HCT116 (cell line): ENCODE results near the gene INPP4A. TPM values are rescaled to one million over a fixed set of nuclear protein-coding genes. Genes with fewer than 3 reads are reported as not detected.

Source experiments
- ATAC-seq: fragments of 200-7000 bp; cut with Tn5 transposase; 2 replicates; pipeline ENCODE4 v1.9.1; 2020; ENCODE audit warnings: mild to moderate bottlenecking, moderate library complexity
- BruUV-seq: library from RNA; stranded (reverse); fragments of 400-500 nt; replicated peaks from 2 replicates; lab custom pipeline; 2021; lab: Mats Ljungman, UMichigan
- CTCF ChIA-PET: fragments of 300-600 bp; sonication (Branson Sonifier 250); formaldehyde crosslinking; loops from one replicate; lab custom pipeline; 2021; ENCODE audit warnings: antibody characterized with exemption; lab: Charles Lee
- POLR2A ChIA-PET: fragments of 300-600, 350-600 bp; sonication (Branson Sonifier 250); formaldehyde crosslinking; loops from one replicate; lab custom pipeline; 2021; ENCODE audit warnings: antibody characterized with exemption; lab: Charles Lee
- RAD21 ChIA-PET, 2 experiments: fragments of 300-600 bp; sonication (Branson Sonifier 250); formaldehyde crosslinking; loops; one replicate each; lab custom pipeline; 2023; ENCODE audit warnings: low total read pairs in 2 of 2; ENCODE audit not compliant: uncharacterized antibody in 2 of 2, unreplicated experiment in 2 of 2, low non-redundant PET in 1 of 2; lab: Charles Lee
- DNase-seq: peaks from one replicate; pipeline ENCODE4 v3.0.0-alpha.2; 2010; ENCODE audit warnings: low read depth, low spot score
- H2AFZ ChIP-seq: fragments of 200-600 bp; shearing (Covaris generic), sonication (generic); 2 replicates; pipeline ENCODE4 v1.6.1; 2017; ENCODE audit warnings: low read depth, mixed run types, mixed read lengths, antibody characterized with exemption, low read length; ENCODE audit not compliant: poor library complexity, severe bottlenecking
- H3K27ac ChIP-seq: 2 replicates; pipeline ENCODE4 v1.5.1; 2012; ENCODE audit warnings: low read depth, low read length
- H3K27me3 ChIP-seq: fragments of 200-600 bp; sonication (generic); 2 replicates; pipeline ENCODE4 v1.6.1; 2016; ENCODE audit warnings: mixed run types, low read length, mixed read lengths; ENCODE audit not compliant: insufficient read depth
- H3K36me3 ChIP-seq, 2 experiments: fragments of 200-500 bp in 1 of 2; fragments of 200-600 bp in 1 of 2; sonication (Bioruptor generic) in 1 of 2; sonication (generic) in 1 of 2; 2 replicates each; pipeline versions ENCODE4 v1.5.1 to v1.6.1; 2014 to 2016; ENCODE audit warnings: low read length in 2 of 2, inconsistent platforms in 1 of 2, mixed read lengths in 1 of 2, mixed run types in 1 of 2; ENCODE audit not compliant: insufficient read depth in 2 of 2, control insufficient read depth in 1 of 2
- H3K4me1 ChIP-seq, 2 experiments: fragments of 200-600 bp in 1 of 2; sonication (generic) in 1 of 2; 2 replicates each; pipeline versions ENCODE4 v1.5.1 to v1.6.1; 2012 to 2017; ENCODE audit warnings: low read length in 2 of 2, inconsistent platforms in 1 of 2, mild to moderate bottlenecking in 1 of 2, mixed read lengths in 1 of 2, mixed run types in 1 of 2, moderate library complexity in 1 of 2; ENCODE audit not compliant: insufficient read depth in 2 of 2, control insufficient read depth in 1 of 2
- H3K4me2 ChIP-seq: fragments of 200-600 bp; sonication (generic); 2 replicates; pipeline ENCODE4 v1.6.1; 2017; ENCODE audit warnings: mixed run types, low read length, mixed read lengths
- H3K4me3 ChIP-seq, 2 experiments: fragments of 200-600 bp in 1 of 2; sonication (generic) in 1 of 2; replicated peaks in 1 of 2; 2 replicates each; pipeline ENCODE4 v1.5.1; 2011 to 2016; ENCODE audit warnings: low read length in 2 of 2, control low read depth in 1 of 2, low read depth in 1 of 2, mild to moderate bottlenecking in 1 of 2, mixed read lengths in 1 of 2, mixed run types in 1 of 2
- H3K79me2 ChIP-seq: fragments of 200-600 bp; sonication (generic); 2 replicates; pipeline ENCODE4 v1.6.1; 2017; ENCODE audit warnings: mild to moderate bottlenecking, mixed run types, low read length, moderate library complexity, mixed read lengths; ENCODE audit not compliant: insufficient read depth
- H3K9ac ChIP-seq: fragments of 200-600 bp; sonication (generic); 2 replicates; pipeline ENCODE4 v1.6.1; 2016; ENCODE audit warnings: low read length, mixed read lengths
- H3K9me2 ChIP-seq: fragments of 200-600 bp; sonication (generic), shearing (Covaris generic); 2 replicates; pipeline ENCODE4 v1.6.1; 2017; ENCODE audit warnings: mixed run types, mild to moderate bottlenecking, moderate library complexity; ENCODE audit not compliant: insufficient read depth
- H3K9me3 ChIP-seq, 2 experiments: fragments of 200-500 bp in 1 of 2; fragments of 200-600 bp in 1 of 2; sonication (Bioruptor generic) in 1 of 2; sonication (generic) in 1 of 2; 2 replicates each; pipeline ENCODE4 v1.6.1; 2014 to 2017; ENCODE audit warnings: low read length in 2 of 2, mixed read lengths in 2 of 2, inconsistent platforms in 1 of 2, low read depth in 1 of 2, mild to moderate bottlenecking in 1 of 2, mixed run types in 1 of 2, moderate library complexity in 1 of 2; ENCODE audit not compliant: control insufficient read depth in 1 of 2, insufficient read depth in 1 of 2
- H4K20me1 ChIP-seq: fragments of 200-600 bp; sonication (generic), shearing (Covaris generic); 2 replicates; pipeline ENCODE4 v1.6.1; 2017; ENCODE audit warnings: mixed run types, mild to moderate bottlenecking, moderate library complexity; ENCODE audit not compliant: insufficient read depth
- CEBPB ChIP-seq: IDR thresholded peaks from 2 replicates; pipeline ENCODE4 v1.6.1; 2012; ENCODE audit warnings: low read depth
- CTCF ChIP-seq, 3 experiments: fragments of 200-600 bp in 1 of 3; sonication (generic) in 1 of 3; IDR thresholded peaks in 2 of 3; conservative IDR thresholded peaks in 1 of 3; 2 replicates each; pipeline ENCODE4 v1.5.1; 2012 to 2017; ENCODE audit warnings: low read depth in 2 of 3, low read length in 2 of 3, antibody characterized with exemption in 1 of 3, borderline replicate concordance in 1 of 3, control low read depth in 1 of 3, mild to moderate bottlenecking in 1 of 3, mixed read lengths in 1 of 3, mixed run types in 1 of 3, moderate library complexity in 1 of 3; ENCODE audit not compliant: insufficient read depth in 1 of 3
- EGR1 ChIP-seq: IDR thresholded peaks from 2 replicates; pipeline ENCODE4 v1.6.1; 2012; ENCODE audit warnings: low read depth
- ELF1 ChIP-seq: IDR thresholded peaks from 2 replicates; pipeline ENCODE4 v1.6.1; 2012; ENCODE audit warnings: low read depth, borderline replicate concordance
- EZH2phosphoT487 ChIP-seq: fragments of 200-600 bp; IDR thresholded peaks from 2 replicates; pipeline ENCODE4 v1.6.1; 2018; ENCODE audit warnings: antibody characterized with exemption, borderline replicate concordance
- POLR2A ChIP-seq: IDR thresholded peaks from 2 replicates; pipeline ENCODE4 v1.7.0; 2011; ENCODE audit warnings: borderline replicate concordance; ENCODE audit not compliant: insufficient read depth, insufficient read length; ENCODE audit errors: extremely low read depth
- RAD21 ChIP-seq: IDR thresholded peaks from 2 replicates; pipeline ENCODE4 v1.6.1; 2012; ENCODE audit warnings: low read depth, mild to moderate bottlenecking
- SP1 ChIP-seq: IDR thresholded peaks from 2 replicates; pipeline ENCODE4 v1.6.1; 2012; ENCODE audit warnings: low read depth
- SRF ChIP-seq: IDR thresholded peaks from 2 replicates; pipeline ENCODE4 v1.6.1; 2012; ENCODE audit warnings: low read depth
- YY1 ChIP-seq: IDR thresholded peaks from 2 replicates; pipeline ENCODE4 v1.6.1; 2011; ENCODE audit warnings: low read length, low read depth, moderate library complexity, mild to moderate bottlenecking; ENCODE audit not compliant: insufficient replicate concordance; ENCODE audit errors: extremely low read depth
- ZNF274 ChIP-seq: fragments of 200-500 bp; sonication (Bioruptor generic); IDR thresholded peaks from 2 replicates; pipeline ENCODE4 v1.6.1; 2014; ENCODE audit warnings: mild to moderate bottlenecking, low read depth, low read length, inconsistent platforms
- intact Hi-C: fragments of 100-400 bp; cut with micrococcal nuclease; formaldehyde crosslinking; loops from 2 replicates; pipeline ENCODE4 v1.10.0; 2022
- total RNA-seq: library from RNA; stranded (reverse); gene quantifications from one replicate; pipeline ENCODE4 v1.2.1, GENCODE V29; 2021; ENCODE audit not compliant: unreplicated experiment
- TF ChIP-seq, protein P1 (sequence below): IDR thresholded peaks from 2 replicates; pipeline ENCODE4 v1.6.1; 2011; ENCODE audit warnings: mild to moderate bottlenecking, low read length, moderate library complexity; ENCODE audit not compliant: insufficient replicate concordance; ENCODE audit errors: extremely low read depth
- TF ChIP-seq, protein P2 (sequence below): IDR thresholded peaks from 2 replicates; pipeline ENCODE4 v1.6.1; 2012; ENCODE audit warnings: low read depth
- TF ChIP-seq, protein P3 (sequence below): IDR thresholded peaks from 2 replicates; pipeline ENCODE4 v1.6.1; 2012

Gene INPP4A
- total RNA-seq, 1 experiment from 2014 or later, result 18.5 TPM

- TF ChIP-seq, protein P1, sequence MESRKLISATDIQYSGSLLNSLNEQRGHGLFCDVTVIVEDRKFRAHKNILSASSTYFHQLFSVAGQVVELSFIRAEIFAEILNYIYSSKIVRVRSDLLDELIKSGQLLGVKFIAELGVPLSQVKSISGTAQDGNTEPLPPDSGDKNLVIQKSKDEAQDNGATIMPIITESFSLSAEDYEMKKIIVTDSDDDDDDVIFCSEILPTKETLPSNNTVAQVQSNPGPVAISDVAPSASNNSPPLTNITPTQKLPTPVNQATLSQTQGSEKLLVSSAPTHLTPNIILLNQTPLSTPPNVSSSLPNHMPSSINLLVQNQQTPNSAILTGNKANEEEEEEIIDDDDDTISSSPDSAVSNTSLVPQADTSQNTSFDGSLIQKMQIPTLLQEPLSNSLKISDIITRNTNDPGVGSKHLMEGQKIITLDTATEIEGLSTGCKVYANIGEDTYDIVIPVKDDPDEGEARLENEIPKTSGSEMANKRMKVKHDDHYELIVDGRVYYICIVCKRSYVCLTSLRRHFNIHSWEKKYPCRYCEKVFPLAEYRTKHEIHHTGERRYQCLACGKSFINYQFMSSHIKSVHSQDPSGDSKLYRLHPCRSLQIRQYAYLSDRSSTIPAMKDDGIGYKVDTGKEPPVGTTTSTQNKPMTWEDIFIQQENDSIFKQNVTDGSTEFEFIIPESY, result no peak
- no peak for TF ChIP-seq RAD21
- no peak for TF ChIP-seq POLR2A
- TF ChIP-seq, protein P2, sequence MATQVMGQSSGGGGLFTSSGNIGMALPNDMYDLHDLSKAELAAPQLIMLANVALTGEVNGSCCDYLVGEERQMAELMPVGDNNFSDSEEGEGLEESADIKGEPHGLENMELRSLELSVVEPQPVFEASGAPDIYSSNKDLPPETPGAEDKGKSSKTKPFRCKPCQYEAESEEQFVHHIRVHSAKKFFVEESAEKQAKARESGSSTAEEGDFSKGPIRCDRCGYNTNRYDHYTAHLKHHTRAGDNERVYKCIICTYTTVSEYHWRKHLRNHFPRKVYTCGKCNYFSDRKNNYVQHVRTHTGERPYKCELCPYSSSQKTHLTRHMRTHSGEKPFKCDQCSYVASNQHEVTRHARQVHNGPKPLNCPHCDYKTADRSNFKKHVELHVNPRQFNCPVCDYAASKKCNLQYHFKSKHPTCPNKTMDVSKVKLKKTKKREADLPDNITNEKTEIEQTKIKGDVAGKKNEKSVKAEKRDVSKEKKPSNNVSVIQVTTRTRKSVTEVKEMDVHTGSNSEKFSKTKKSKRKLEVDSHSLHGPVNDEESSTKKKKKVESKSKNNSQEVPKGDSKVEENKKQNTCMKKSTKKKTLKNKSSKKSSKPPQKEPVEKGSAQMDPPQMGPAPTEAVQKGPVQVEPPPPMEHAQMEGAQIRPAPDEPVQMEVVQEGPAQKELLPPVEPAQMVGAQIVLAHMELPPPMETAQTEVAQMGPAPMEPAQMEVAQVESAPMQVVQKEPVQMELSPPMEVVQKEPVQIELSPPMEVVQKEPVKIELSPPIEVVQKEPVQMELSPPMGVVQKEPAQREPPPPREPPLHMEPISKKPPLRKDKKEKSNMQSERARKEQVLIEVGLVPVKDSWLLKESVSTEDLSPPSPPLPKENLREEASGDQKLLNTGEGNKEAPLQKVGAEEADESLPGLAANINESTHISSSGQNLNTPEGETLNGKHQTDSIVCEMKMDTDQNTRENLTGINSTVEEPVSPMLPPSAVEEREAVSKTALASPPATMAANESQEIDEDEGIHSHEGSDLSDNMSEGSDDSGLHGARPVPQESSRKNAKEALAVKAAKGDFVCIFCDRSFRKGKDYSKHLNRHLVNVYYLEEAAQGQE, result no peak
- TF ChIP-seq, all 23 proteins: peak for 0
Observed at GRCh38 chr2:98588880-98589431, 144.3 kb downstream of the INPP4A start (continued).

DNA sequence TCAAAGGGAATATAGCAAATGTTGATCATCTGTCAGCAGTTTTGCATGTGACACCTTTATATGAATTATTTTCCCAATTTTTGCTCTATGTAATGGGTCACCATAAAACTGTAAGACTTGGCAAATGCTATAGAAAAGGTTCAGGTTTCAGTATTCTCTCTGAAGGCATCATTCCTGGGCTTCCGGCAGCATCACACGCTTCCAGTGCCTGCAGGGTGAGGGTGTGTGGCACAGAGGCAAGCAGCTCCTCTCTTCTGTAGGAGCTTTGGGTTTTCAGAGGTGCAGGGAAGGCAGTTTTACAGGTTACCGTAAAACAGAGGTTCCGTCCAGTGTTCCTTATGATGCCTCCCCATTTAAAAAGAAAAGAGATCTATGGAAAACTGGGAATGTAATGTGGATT lies 144.8 kb downstream of the INPP4A start:
- Histone ChIP-seq H3K36me3 (no peaks in the 10 kb centered on the region), H3K4me2 (no peak overlapping the region), H3K9me2 (no peaks in the 10 kb centered on the region)
- TF ChIP-seq SP1 (no peak), SRF (no peak), CEBPB (no peak), YY1 (no peak), EGR1 (no peak), CTCF (IDR thresholded peaks at IDR 0.05 in 2 of 3, conservative IDR thresholded peaks at IDR 0.05 in 1 of 3; ENCODE audit: borderline replicate concordance in 1 of 3, insufficient read depth in 1 of 3, low read depth in 2 of 3, low read length in 2 of 3) (no peak), ELF1 (no peak), EZH2phosphoT487 (no peak), ZNF274 (no peak)
- TF ChIP-seq, protein P3, sequence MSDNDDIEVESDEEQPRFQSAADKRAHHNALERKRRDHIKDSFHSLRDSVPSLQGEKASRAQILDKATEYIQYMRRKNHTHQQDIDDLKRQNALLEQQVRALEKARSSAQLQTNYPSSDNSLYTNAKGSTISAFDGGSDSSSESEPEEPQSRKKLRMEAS, result no peak
- TF ChIP-seq, all 23 proteins: peak for 0
- no TSS peak for BruUV-seq
- Histone ChIP-seq H3K4me3 (no peak overlapping the region), H2AFZ (no peak overlapping the region), H3K9ac (no peak overlapping the region), H3K27ac (no peak overlapping the region), H3K9me3 (no peaks in the 10 kb centered on the region), H3K79me2 (no peaks in the 10 kb centered on the region), H3K27me3 (no peaks in the 10 kb centered on the region), H3K4me1 (no peaks in the 10 kb centered on the region), H4K20me1 (no peaks in the 10 kb centered on the region)
- CTCF ChIA-PET, result no interaction called here
- POLR2A ChIA-PET, result no interaction called here
- no peak for ATAC-seq
- intact Hi-C loops, result no loop called here
- DNase-seq, result no peak
- RAD21 ChIA-PET, result no interaction called here
